ENCODE measurements around the gene GNGT1. TPM values are rescaled to one million over a fixed set of nuclear protein-coding genes. Genes with fewer than 3 reads are reported as not detected.

Gene GNGT1
- total and polyA plus RNA-seq, 2 donors (not counting 3 experiments of a cell fraction or from before 2014, with no cell fraction given): not detected

- H3K4me2 ChIP-seq (ENCODE audit: insufficient read depth, low read length): no peak overlapping the region
- H3K4me3 ChIP-seq (replicated peaks in 1 of 3; ENCODE audit: insufficient read depth in 1 of 3, low read depth in 1 of 3, low read length in 3 of 3): no peak overlapping the region
- no peak overlapping the region for H3K9ac ChIP-seq (replicated peaks; ENCODE audit: extremely low read depth, insufficient read depth, low read length)
- intact Hi-C loops (cut with micrococcal nuclease): no loop called here
- no peaks in the 10 kb centered on the region for H3K9me3 ChIP-seq (replicated peaks; ENCODE audit: control insufficient read depth, insufficient read depth, low read length)
- no peaks in the 10 kb centered on the region for H3K9me1 ChIP-seq (replicated peaks; ENCODE audit: control insufficient read depth, extremely low read depth, insufficient read depth, low read length)
- dilution Hi-C loops (cut with MboI; ENCODE audit: extremely low pct_ligation_motif_present, low sequenced_read_pairs): no loop called here
- no peaks in the 10 kb centered on the region for H3K79me2 ChIP-seq (ENCODE audit: control insufficient read depth, insufficient read depth, low read length)
- no peaks in the 10 kb centered on the region for H3K36me3 ChIP-seq (ENCODE audit: control insufficient read depth in 2 of 2, extremely low read depth in 1 of 2, insufficient read depth in 2 of 2, low read length in 2 of 2)
- FAIRE-seq: no peak
- no peaks in the 10 kb centered on the region for H3K27me3 ChIP-seq (ENCODE audit: control insufficient read depth in 2 of 2, insufficient read depth in 2 of 2, low read length in 2 of 2)
- no peaks in the 10 kb centered on the region for H4K20me1 ChIP-seq (replicated peaks; ENCODE audit: control insufficient read depth, extremely low read depth, insufficient read depth, low read length)
- H2AFZ ChIP-seq (ENCODE audit: low read depth, low read length): no peak overlapping the region
- BruUV-seq (replicated peaks): no TSS peak
- TF ChIP-seq MYC (IDR thresholded peaks at IDR 0.05; ENCODE audit: low read depth, low read length) (no peak), MAX (IDR thresholded peaks at IDR 0.05; ENCODE audit: insufficient read depth, insufficient read length) (no peak), EZH2 (IDR thresholded peaks at IDR 0.05; ENCODE audit: borderline replicate concordance, low read depth, low read length, severe bottlenecking) (no peak), JUN (IDR thresholded peaks at IDR 0.05; ENCODE audit: borderline replicate concordance, insufficient read depth, insufficient read length, low read depth) (no peak), POLR2A (IDR thresholded peaks at IDR 0.05; ENCODE audit: low read depth, low read length) (no peak), POLR2AphosphoS5 (IDR thresholded peaks at IDR 0.05; ENCODE audit: insufficient read depth, low read depth, low read length) (no peak), FOS (IDR thresholded peaks at IDR 0.05; ENCODE audit: borderline replicate concordance, insufficient read depth, low read length) (no peak), GATA2 (IDR thresholded peaks at IDR 0.05; ENCODE audit: insufficient read depth, insufficient read length, low read depth, low read length) (no peak)
- TF ChIP-seq, protein P1, sequence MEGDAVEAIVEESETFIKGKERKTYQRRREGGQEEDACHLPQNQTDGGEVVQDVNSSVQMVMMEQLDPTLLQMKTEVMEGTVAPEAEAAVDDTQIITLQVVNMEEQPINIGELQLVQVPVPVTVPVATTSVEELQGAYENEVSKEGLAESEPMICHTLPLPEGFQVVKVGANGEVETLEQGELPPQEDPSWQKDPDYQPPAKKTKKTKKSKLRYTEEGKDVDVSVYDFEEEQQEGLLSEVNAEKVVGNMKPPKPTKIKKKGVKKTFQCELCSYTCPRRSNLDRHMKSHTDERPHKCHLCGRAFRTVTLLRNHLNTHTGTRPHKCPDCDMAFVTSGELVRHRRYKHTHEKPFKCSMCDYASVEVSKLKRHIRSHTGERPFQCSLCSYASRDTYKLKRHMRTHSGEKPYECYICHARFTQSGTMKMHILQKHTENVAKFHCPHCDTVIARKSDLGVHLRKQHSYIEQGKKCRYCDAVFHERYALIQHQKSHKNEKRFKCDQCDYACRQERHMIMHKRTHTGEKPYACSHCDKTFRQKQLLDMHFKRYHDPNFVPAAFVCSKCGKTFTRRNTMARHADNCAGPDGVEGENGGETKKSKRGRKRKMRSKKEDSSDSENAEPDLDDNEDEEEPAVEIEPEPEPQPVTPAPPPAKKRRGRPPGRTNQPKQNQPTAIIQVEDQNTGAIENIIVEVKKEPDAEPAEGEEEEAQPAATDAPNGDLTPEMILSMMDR (IDR thresholded peaks at IDR 0.05; ENCODE audit: extremely low read depth in 1 of 2, insufficient read depth in 1 of 2, low read depth in 1 of 2, low read length in 2 of 2): no peak
- H3K4me1 ChIP-seq (ENCODE audit: control insufficient read depth, extremely low read depth, insufficient read depth, low read length): peaks cover 14% of the 10 kb centered on the region
- POLR2A ChIA-PET: no interaction called here
- CTCF ChIA-PET: no interaction called here
- H3K27ac ChIP-seq (ENCODE audit: insufficient read depth, low read depth, low read length): no peak overlapping the region
- DNase-seq (ENCODE audit: low read depth, low spot score): peak; percentile 19
Measured at GRCh38 chr7:93933156-93933555, 26.8 kb downstream of the GNGT1 start.

Data from endothelial cell of umbilical vein (primary cell).